Measurements from ENCODE around the gene LCN15. TPM values are rescaled to one million over a fixed set of nuclear protein-coding genes. Genes with fewer than 3 reads are reported as not detected.

The LCN15 gene
- total and polyA plus RNA-seq, 2 of the 13 experiments (the other 11 are each of a cell fraction or from before 2014, with no cell fraction given) = 1.3 to 53.7 TPM

DNA sequence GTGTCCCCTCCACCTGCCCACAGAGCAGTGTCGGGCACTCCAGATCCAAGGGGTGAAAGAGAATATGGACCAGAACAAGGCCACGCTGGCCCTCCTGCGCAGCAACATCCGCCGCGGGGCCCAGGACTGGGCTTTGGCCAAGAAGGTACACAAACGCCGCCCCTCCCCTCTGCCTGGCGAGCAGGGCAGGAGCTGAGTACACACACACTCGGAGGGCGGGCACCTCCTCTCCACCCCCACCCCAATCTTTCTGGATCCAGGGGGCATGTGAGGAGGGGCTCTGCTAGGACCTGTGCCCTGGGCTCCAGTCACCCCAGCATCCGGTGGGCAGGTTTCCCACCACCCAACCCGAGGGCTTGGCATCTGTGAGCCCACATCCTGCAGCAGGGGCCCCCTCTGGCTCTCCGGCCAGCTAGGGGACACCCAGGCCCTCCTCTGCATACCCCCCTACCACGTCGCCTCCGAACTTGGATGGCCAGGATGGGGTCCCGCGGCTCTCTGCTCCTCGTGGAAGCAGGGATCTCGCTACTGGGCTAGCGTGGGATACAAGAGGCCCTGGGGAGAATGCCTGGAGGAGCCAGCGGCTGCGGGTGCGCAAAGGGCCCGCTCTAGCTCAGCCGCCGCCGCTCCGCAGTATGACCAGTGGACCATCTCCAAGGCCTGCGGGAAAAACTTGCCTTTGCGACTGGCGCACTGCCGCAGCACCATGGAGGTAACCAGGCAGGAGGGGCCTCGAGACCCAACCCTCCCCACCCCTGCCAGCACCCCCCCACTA lies 34.9 kb upstream of the LCN15 start (continued):
- TF ChIP-seq REPIN1 (CRISPR knock-in tag; IDR thresholded peaks at IDR 0.05; ENCODE audit: borderline replicate concordance, low read depth) (peak; percentile 47; the same call in 1 of the 2 replicates), DMAP1 (CRISPR knock-in tag; IDR thresholded peaks at IDR 0.05) (peak; percentile 70), KAT8 (CRISPR knock-in tag; IDR thresholded peaks at IDR 0.05) (peak; percentile 81), DNMT1 (CRISPR knock-in tag; IDR thresholded peaks at IDR 0.05) (peak; percentile 62; the same call in 1 of the 2 replicates), MBD4 (IDR thresholded peaks at IDR 0.05; ENCODE audit: borderline replicate concordance, low read length) (no peak), BCL6 (CRISPR knock-in tag; IDR thresholded peaks at IDR 0.05) (peak; percentile 51; the same call in 1 of the 2 replicates), NKX3-1 (CRISPR knock-in tag; IDR thresholded peaks at IDR 0.05) (peak; percentile 87), ZMAT3 (CRISPR knock-in tag; conservative IDR thresholded peaks at IDR 0.05) (no peak; the same call in 1 of the 2 replicates), ZNF788 (CRISPR knock-in tag; IDR thresholded peaks at IDR 0.05; ENCODE audit: borderline replicate concordance) (0 out of 2 replicates have a peak, but pooled peaks have one; percentile 32), ZNF317 (CRISPR knock-in tag; IDR thresholded peaks at IDR 0.05) (peak; percentile 71; the same call in 1 of the 2 replicates), ARID2 (CRISPR knock-in tag; IDR thresholded peaks at IDR 0.05; ENCODE audit: borderline replicate concordance) (no peak), MAFF (IDR thresholded peaks at IDR 0.05; ENCODE audit: low read depth, low read length) (no peak), ZNF17 (CRISPR knock-in tag; IDR thresholded peaks at IDR 0.05) (no peak), IKZF1 (IDR thresholded peaks at IDR 0.05) (no peak), SRSF4 (IDR thresholded peaks at IDR 0.05; ENCODE audit: low read depth, low read length, poor library complexity, severe bottlenecking) (no peak), ZNF781 (CRISPR knock-in tag; IDR thresholded peaks at IDR 0.05; ENCODE audit: borderline replicate concordance, not compliant biosample characterization) (no peak), ZNF569 (CRISPR knock-in tag; IDR thresholded peaks at IDR 0.05; ENCODE audit: borderline replicate concordance) (peak; percentile 91; the same call in 1 of the 2 replicates)
- TF ChIP-seq, protein P1, sequence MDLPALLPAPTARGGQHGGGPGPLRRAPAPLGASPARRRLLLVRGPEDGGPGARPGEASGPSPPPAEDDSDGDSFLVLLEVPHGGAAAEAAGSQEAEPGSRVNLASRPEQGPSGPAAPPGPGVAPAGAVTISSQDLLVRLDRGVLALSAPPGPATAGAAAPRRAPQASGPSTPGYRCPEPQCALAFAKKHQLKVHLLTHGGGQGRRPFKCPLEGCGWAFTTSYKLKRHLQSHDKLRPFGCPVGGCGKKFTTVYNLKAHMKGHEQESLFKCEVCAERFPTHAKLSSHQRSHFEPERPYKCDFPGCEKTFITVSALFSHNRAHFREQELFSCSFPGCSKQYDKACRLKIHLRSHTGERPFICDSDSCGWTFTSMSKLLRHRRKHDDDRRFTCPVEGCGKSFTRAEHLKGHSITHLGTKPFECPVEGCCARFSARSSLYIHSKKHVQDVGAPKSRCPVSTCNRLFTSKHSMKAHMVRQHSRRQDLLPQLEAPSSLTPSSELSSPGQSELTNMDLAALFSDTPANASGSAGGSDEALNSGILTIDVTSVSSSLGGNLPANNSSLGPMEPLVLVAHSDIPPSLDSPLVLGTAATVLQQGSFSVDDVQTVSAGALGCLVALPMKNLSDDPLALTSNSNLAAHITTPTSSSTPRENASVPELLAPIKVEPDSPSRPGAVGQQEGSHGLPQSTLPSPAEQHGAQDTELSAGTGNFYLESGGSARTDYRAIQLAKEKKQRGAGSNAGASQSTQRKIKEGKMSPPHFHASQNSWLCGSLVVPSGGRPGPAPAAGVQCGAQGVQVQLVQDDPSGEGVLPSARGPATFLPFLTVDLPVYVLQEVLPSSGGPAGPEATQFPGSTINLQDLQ (CRISPR knock-in tag; IDR thresholded peaks at IDR 0.05) = 0 out of 2 replicates have a peak, but pooled peaks have one; percentile 79
- TF ChIP-seq, protein P2, sequence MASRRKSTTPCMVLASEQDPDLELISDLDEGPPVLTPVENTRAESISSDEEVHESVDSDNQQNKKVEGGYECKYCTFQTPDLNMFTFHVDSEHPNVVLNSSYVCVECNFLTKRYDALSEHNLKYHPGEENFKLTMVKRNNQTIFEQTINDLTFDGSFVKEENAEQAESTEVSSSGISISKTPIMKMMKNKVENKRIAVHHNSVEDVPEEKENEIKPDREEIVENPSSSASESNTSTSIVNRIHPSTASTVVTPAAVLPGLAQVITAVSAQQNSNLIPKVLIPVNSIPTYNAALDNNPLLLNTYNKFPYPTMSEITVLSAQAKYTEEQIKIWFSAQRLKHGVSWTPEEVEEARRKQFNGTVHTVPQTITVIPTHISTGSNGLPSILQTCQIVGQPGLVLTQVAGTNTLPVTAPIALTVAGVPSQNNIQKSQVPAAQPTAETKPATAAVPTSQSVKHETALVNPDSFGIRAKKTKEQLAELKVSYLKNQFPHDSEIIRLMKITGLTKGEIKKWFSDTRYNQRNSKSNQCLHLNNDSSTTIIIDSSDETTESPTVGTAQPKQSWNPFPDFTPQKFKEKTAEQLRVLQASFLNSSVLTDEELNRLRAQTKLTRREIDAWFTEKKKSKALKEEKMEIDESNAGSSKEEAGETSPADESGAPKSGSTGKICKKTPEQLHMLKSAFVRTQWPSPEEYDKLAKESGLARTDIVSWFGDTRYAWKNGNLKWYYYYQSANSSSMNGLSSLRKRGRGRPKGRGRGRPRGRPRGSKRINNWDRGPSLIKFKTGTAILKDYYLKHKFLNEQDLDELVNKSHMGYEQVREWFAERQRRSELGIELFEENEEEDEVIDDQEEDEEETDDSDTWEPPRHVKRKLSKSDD (CRISPR knock-in tag; IDR thresholded peaks at IDR 0.05; ENCODE audit: low read depth) = peak; percentile 53; the same call in 1 of the 2 replicates
- TF ChIP-seq, protein P3, sequence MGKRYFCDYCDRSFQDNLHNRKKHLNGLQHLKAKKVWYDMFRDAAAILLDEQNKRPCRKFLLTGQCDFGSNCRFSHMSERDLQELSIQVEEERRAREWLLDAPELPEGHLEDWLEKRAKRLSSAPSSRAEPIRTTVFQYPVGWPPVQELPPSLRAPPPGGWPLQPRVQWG (CRISPR knock-in tag; IDR thresholded peaks at IDR 0.05; ENCODE audit: borderline replicate concordance, low read depth) = no peak
- TF ChIP-seq, protein P4, sequence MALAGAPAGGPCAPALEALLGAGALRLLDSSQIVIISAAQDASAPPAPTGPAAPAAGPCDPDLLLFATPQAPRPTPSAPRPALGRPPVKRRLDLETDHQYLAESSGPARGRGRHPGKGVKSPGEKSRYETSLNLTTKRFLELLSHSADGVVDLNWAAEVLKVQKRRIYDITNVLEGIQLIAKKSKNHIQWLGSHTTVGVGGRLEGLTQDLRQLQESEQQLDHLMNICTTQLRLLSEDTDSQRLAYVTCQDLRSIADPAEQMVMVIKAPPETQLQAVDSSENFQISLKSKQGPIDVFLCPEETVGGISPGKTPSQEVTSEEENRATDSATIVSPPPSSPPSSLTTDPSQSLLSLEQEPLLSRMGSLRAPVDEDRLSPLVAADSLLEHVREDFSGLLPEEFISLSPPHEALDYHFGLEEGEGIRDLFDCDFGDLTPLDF (CRISPR knock-in tag; IDR thresholded peaks at IDR 0.05) = 0 out of 2 replicates have a peak, but pooled peaks have one; percentile 50
